NCI-H69 (cell line): ENCODE measurements around the gene SORBS2.

Experiments used
- DNase-seq: peaks from one replicate; lab custom pipeline; 2025; lab: John Stamatoyannopoulos, UW

Gene SORBS2

DNA sequence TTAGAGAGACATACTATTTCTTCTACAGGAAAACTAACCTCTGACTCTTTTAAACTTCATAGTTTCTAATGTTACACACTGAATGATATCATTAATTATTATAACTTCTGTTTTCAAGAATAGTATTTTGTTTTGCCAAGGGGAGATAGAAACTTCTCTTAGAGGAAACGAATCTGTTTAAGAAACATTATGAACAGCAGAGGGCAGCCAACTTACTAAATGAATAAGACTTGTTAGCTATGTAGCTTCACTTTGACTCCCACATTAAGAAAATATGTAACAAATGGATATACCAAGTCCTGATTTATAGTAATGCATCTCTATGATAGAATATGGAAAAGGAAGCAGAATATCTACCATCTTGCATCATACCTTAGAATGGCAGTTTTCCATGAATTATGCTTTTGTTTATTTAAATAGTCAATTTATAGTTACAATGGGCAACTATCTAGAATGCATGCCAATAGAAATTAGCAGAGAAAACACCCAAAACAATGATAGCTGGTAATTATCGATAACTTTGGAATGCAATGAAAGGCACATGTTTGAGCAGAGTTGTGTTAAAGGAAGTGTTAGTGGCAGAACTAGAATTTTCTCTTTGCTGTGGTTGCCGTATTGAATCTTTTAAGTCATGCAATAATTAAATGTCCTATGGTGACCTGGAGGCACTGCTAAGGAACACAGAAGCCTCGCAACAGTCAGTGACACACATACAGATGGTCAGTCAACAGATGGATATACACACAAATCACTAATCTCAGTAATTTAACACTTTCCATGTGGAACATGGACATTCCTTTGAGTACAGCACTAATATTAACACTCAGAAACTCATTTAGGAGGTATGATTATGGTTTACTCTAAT is 171.0 kb downstream of the SORBS2 start:
- peak; percentile 68 for DNase-seq

DNA sequence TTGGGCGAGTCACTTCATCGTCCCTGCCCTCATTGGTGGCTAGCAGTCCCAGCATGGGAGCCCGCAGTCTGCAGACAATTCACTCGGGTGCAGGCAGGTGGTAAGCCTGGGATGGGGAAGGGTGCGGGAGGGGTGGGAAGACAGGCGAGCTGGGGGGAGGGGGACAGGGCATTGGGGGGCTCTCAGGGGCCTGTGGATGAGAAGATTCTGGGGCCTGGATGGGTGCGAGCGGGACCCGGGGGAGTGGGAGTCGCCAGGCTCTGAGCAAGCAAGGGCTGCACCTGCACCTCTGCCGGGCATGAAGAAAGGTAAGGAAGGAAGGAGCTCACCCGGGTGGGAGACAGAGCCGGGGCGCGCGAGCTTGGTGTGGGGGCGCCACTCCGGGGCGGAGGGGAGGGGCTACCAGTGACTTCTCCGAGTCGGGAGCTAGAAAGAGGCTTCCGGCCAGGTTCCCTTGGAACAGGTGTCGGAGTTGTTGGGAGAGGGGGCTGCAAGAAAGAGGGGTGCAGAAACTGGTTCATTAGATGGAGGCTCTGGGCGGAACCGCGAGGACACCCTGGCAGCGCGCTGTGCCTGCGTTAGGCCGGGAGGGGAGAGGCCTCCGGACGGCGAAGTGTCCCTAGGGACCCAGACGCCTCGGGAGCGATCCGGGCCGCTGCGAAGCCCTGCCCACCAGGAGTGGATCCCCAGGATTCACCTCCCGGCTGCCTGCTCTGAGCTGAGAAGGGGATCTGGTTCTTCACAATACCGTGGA is 173.3 kb downstream of the SORBS2 start:
- DNase-seq = peak; percentile 47

DNA sequence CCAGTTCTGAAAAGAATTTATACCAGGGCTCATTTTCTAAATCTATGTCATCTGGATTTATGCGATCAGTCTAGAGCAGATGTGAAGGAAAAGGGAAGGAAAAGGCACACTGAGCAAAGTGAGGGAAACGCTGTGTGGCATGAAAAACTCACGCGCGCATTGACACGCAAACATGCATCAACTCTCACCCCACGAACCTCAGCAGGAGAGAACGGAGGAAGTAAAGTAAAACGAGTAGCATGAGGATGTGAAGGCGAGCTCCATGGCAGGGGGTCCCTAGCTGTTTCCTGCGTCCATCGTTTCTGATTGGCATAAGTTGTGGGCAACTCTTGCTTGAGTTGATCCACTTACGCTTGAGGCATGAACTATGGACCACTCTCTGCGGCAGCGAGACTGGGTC is 173.9 kb downstream of the SORBS2 start:
- DNase-seq = peak; percentile 39

DNA sequence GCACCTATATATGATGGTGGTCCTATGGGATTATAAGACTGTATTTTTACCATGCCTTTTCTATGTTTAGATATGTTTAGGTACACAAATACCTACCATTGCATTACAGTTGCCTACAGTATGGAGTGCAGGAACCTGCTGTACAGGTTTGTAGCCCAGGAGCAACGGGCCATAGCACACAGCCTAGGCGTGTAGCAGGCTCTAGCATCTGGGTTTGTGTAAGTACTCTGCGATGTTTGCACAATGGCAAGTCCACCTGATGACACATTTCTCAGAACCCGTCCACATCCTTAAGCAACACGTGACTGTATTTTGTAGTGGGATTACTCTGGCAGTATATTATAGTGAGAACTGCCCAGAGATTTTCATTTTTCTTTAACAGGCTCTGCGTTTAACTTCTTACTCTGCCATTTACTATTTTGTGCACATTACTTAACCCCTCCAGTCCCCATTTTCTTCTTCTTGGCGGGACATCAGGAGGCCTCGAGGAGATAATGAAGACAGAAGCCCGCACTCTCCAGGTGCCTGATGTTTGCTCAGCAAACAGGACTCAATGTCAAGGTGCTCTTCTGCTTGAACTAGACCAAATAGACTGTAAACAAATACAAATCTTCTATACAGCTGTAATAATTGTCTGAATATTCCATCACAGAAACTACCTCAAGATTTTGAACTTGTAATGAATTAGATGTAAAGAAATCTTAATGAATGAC is 174.7 kb downstream of the SORBS2 start:
- no peak for DNase-seq

DNA sequence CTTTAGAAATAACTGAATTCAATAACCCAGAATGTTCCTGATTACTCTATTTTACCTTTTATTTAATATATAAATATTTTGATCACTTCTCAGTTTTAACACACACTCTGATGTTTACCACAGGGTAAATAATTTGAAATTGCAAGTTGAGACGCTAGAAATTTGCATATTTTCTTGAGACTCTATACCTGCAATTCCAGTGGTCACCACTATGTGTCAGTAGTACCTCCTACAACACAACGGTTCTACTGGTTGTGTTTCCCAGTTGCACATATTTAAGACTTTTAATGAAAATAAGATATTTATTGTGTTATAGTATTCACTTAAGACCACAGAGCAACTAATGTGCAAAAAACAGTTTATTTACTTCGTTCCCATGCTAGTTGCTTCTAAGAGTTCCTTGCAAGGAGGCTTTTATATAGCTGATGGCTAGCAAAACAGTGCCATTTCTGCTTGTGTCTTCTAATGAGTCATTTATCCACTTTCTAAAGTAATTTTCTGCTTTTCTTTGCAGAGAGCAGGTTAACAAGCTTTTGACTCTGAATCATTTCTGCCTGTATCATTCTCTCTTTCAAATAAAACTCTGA is 177.8 kb downstream of the SORBS2 start:
- DNase-seq = no peak

DNA sequence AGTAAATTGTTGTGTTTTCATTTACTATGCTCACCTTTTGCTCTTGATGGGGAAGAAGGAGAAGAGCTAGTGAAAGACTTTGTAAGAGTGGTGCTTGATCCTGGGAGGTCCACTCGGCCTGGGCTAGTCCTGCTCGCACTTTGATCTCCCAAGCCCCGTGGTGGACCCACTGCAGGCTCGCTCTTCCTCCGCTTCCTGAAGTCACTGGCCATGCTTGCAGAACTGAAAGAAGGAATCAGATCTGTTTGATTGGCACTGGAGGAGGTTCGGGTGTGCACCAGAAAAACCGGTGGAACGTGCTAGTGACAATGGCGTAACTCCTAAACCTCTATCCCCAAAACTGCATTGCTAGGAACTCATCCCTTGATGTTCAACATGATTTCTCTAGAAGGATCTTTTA is 185.2 kb downstream of the SORBS2 start:
- no peak for DNase-seq

DNA sequence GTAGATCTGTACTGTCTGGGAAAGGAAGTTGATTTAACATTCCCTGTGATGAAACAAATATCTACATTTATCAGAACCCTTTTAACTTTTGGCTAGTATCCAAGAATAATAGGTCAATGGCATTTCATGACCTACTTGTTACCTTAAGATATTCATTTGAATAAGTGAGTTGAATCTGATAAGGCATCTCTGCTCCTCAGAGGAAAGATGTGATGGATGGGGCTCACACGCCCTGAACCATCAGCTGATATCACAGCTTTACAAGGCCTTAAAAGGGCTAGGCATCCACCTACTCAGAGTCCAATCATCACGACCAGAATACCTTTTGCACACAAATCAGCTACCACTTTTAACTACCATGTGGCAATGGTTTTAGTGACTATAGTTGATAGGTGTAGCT is 186.5 kb downstream of the SORBS2 start:
- DNase-seq = no peak

DNA sequence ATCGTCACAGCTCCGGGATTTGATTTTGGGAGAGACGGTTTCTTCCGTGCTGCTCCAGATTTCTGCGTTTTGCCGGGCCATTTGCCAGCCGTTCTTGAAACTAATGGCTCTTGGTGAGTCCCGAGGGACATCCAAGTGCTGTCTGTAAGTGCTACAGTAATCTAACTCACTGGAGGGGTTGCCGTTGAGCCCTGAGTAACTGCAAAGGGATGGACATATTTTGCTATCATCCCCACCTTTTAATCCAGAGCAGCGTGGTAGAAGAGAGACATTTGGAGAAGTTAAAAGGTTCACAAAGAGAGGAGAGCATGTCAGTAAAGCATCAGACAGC is 187.8 kb downstream of the SORBS2 start:
- no peak for DNase-seq

DNA sequence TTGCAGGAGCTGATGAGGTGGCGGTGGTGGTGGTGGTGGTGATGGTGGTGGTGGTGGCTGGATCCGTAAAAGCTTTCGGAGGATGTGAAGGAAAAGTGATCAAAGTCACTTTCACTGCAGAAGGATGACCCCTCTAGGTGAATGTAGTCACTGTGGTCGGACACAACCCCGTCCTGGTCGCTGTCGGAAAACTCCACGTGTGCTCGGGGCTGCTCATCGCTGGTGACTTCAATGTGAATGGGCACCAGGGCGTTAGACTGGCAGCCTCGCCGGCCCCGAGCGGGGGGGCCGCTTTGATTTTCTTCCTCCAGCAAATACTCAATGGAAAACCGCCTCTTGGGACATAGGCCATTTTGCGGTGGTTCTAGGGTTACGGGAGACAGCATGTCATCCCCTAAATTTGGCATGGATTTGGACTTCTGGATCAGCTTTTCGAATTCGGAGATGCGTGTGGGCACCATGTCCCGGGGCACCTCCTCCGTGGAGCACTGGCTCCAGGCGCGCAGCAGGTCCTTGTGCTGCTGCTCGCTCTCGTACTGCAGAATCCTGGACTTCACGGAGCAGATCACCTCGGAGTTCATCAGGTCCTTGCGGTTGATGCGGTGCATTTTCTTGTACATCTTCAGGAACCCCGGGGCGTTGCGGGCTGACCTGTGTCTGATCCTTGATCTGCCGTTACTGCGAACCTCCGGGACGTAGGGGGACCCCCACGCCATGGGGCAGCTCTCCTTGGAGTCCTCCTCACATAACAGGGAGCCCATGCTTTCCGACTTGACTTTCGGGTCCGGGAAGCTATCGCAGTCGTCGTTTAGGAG is 188.3 kb downstream of the SORBS2 start:
- no peak for DNase-seq

DNA sequence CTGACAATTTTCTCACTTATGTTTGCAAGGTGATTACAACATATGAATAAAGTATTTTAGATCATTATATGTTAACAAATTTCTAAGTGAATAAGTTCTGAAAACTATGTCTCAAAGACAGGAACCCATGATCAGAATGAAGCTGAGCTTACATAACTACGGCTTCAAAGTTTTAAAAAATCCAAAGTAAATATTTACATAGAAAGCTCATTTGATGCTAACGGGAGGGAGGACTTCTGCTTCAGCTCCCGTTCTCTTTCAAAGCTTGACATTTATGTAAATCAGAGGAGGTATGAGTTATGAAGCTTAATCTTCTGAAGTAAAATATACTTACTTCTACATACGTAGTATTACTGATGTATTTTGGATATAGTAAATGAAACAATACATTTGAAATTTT is 203.8 kb downstream of the SORBS2 start:
- no peak for DNase-seq

DNA sequence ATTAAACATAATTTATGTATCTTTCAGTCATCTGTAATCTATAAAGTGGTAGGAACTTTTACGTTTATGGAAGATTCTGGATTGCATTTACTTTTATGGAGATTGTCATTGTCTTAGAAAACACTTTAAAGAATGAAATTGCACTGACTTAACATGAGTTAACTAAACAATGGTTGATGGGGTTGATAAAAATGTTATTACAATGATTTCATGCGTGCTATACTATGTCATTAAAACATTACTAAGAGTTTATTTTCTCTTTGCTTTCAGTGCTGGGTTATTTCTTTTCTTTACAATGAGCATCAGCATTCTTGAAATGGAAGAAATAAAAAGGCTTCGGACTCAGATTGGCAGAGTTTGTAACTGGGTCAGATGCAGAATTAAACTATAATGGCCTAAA is 209.6 kb downstream of the SORBS2 start:
- no peak for DNase-seq

DNA sequence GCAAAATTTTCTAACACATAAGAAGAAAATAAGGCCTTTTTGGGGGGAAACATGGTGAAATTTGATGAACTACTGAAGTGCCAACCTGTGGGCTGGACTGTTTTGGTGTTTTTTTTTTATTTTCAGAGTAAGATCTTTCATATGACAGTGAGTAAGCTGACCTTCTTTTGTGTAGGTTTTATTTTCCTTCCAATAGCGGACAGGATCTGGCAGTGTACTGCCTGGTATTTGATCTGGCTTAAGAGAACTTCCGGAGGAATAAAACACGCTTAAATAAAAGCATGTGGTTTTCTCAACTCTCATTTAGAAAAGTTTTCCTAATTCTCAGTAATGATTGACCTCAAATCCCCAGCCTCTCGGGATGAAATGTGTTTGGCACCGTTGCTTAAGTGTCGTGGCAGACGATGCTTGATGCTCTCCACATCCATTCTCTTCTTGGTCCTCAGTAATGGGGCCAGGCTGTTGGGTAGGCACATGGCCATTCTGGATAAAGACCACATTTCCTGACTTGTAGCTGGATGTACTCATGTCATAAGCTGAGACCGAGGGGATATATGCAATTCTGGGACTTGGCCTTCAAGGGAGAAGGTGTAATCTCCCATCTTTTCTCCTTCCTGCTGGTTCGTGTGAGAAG is 211.1 kb downstream of the SORBS2 start:
- DNase-seq = no peak

DNA sequence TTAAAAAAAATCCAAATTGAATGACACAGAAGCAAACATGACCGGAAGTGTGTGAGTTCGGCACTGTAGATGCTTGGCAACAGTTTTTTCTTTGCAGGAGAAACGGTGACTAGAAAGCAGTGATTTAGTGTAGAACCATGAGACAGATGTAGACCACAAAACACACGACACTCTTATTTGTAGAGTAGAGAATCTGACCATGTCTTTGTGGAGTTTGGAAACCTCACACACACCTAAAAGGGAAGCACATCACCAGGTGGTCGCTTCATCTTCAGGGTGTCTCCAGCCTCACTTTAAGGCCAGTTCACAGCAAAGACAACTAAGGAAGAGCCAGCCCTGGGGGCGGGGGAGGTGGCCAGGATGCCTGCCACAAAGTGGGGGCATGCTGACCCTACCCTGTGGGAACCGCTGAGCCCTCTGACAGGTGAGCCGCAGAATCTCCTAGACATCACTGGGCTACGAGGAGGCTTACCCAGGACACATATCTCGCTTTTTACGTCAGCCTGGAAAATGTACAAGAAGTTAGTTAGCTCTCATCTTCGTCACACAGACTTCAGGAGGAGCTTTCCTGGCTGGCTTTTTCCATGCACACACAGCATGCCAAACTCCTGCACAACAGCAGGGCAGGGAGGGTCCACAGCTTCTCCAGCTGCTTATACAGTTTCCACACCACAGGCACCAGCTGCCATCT is 212.3 kb downstream of the SORBS2 start:
- no peak for DNase-seq

DNA sequence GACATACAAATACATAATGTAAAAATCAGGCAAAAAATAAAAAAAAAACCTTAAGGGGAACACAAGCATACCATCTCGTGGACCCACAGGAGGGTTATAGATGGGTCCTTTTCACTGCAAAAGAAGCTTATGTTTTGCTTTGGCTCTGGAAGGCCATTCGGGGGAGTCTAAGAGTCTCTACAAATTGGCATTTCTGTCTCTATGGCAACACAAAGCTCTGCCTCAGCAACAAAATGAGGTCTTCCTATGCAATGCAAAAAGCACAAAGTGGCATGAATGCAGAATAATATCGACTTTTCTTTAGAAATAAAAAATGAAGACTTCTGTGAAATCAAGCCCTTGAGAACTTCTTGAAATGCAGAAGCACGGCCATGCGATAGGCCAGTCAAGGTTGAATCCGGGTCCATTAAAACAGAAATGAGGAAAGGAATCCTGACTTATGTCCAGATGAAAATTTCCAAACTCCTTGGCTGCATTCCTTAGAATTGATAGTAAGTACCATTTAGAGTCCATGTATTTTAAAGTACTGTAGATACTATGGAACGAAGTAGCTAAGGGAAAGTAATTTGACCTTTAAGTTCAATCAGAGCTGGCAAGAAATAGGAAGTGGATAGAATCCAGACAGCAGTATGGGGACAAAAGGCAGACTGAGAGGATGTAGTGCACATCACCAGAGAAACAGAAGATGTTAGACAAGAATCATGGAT is 213.0 kb downstream of the SORBS2 start:
- no peak for DNase-seq

DNA sequence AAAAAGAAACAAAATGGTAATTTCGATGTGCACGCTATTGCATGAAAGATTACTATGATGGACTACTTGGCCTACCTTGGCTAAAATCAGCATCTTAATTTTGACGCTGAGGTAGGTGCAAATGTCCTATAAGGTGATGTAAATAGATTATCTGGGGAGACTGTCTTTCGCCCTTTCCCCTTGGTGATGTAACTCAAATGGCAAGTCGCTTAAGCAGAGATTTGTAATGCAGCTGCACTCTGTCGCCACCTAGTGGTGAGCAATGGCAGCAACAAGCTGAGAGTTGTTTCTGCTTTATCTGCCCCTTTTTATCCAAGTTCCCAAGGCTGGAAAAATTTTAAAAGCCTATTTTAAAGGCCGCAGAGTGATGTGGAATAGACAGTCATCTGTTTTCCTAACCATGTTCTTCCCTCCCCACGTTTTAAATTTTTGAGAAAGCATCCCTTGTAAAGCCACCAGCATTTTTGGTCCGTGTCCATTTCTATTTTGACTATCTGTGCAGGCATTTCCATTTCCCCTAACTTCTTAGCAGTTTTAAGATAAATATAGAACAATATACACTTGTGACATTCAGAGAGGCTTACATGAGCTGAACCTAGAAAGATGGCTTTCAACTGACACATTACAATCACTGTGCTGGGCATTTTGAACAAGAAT is 214.3 kb downstream of the SORBS2 start:
- DNase-seq = peak; percentile 47

DNA sequence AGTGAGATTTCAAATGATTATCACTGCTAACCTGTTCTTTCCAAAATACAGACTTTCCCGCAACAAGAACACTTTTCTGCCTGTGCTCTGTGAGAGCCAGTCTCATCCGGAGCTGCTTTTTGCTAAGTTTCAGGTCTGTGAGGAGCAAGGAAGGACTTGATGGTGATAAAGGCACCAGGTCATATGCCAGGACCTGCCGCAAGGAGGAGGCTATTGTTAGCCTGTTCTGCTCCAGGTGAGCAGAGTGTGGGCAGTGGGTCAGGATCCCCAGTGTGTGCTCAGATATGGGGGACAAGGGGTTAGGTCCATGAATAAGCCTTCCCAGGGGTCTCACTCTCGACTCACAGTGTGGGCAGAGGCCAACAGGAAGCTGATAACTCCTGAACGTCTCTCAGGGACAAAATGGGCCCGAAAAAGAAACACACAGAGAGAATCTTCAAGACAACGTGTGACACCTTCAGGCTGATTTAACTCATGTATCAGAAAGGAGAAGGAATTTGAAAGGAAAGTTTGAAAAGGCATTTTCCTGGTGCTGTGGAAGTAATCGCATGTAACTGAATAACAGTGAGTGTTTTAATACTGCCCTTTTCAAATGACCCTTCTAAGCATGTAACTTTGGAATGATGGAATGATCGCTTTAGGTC is 219.0 kb downstream of the SORBS2 start:
- no peak for DNase-seq

DNA sequence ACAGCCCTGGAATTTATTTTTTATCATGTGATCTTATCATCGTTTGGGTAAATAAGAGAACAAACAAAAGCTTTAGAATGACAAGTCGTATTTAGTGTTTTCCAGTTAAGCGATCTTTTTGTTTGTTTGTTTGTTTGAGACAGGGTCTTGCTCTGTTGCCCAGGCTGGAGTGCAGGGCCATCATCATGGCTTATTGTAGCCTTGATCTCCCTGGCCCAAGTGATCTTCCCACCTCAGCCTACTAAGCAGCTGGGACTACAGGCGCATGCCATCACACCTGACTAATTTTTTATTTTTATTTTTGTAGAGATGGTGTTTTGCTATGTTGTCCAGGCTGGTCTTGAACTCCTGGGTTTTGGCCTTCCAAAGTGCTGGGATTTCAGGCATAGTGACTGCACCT is 219.6 kb downstream of the SORBS2 start:
- no peak for DNase-seq

DNA sequence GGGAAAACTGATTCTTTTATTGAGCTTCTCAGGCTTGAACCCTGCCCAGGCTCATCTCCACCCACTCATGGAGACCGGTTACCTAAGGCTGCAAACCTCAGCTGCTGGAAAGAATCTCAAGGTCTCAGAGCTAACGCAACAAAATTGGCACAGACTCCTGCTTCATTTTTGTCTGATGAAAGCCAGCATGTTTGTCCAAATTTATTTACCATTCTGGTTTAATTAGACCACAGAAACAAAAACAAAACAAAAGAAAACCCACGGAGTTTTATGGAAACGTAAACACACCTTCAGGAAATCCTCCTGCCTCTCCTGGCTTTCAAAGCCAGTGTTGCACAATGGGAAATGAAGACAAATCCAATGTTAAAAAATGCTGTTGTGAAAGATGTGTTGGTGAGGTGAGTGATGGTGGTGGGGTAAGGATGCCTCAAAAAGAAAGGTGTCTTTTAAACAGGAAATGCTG is 220.3 kb downstream of the SORBS2 start:
- DNase-seq = no peak

DNA sequence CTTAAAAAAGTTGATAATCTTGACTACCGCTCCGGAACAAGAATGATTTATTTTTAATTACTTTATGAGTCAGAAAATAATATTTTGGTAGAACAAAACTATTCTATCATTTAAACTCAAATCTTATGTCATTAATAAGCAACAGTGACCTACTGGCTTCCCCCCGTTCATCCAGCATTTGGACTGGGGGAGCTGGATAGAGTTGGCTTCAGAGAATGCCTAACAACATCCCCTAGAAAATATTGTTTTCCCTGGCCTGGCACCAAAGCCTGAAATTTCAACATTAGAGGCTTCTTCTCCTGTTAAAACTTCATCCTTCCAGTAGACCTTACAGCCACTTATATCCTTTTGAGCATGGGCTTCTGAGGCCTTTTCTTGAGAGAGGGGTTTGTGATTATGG is 221.0 kb downstream of the SORBS2 start:
- DNase-seq = no peak
